Fibroblast of skin of abdomen (primary cell): ENCODE data around the gene SDSL.

Experiments used
- DNase-seq: peaks from one replicate; pipeline ENCODE4 v3.0.0-alpha.2; 2013

SDSL gene

GRCh38 chr12:113422886-113423669 is 898 bp downstream of the SDSL start:
- DNase-seq, result no peak

- DNase-seq, result no peak
Measured at GRCh38 chr12:113424456-113424855, 2.3 kb downstream of the SDSL start.

- DNase-seq, result peak; percentile 33
Measured at GRCh38 chr12:113424915-113425823, 3.0 kb downstream of the SDSL start.

- peak; percentile 6 for DNase-seq
Measured at GRCh38 chr12:113425960-113426453, 3.8 kb downstream of the SDSL start.

GRCh38 chr12:113427882-113428281 is 5.7 kb downstream of the SDSL start:
- no peak for DNase-seq

- no peak for DNase-seq
Measured at GRCh38 chr12:113428482-113428881, 6.3 kb downstream of the SDSL start.

- DNase-seq, result no peak
Measured at GRCh38 chr12:113432986-113433385, 10.8 kb downstream of the SDSL start.

- no peak for DNase-seq
Measured at GRCh38 chr12:113435367-113435766, 13.2 kb downstream of the SDSL start.

- DNase-seq, result no peak
Measured at GRCh38 chr12:113436586-113436985, 14.4 kb downstream of the SDSL start.

- DNase-seq, result no peak
Measured at GRCh38 chr12:113436993-113437728, 15.0 kb downstream of the SDSL start.

- DNase-seq, result no peak
Measured at GRCh38 chr12:113437729-113438100, 15.5 kb downstream of the SDSL start.

GRCh38 chr12:113438523-113439300 is 16.5 kb downstream of the SDSL start:
- no peak for DNase-seq

GRCh38 chr12:113439301-113439597 is 17.1 kb downstream of the SDSL start:
- DNase-seq, result no peak

- peak; percentile 17 for DNase-seq
Measured at GRCh38 chr12:113439606-113440030, 17.4 kb downstream of the SDSL start.

- DNase-seq, result no peak
Measured at GRCh38 chr12:113440336-113440735, 18.2 kb downstream of the SDSL start.

- DNase-seq, result no peak
Measured at GRCh38 chr12:113440947-113441782, 19.0 kb downstream of the SDSL start.

GRCh38 chr12:113443030-113443539 is 20.9 kb downstream of the SDSL start:
- DNase-seq, result no peak

GRCh38 chr12:113445544-113446171 is 23.5 kb downstream of the SDSL start:
- DNase-seq, result no peak

- no peak for DNase-seq
Measured at GRCh38 chr12:113448873-113449272, 26.7 kb downstream of the SDSL start.

GRCh38 chr12:113449299-113449698 is 27.1 kb downstream of the SDSL start:
- DNase-seq, result no peak
